Kidney capillary endothelial cell (primary cell): ENCODE data around the gene DNAH12.
"Not testable (repeated sequence)": the region's sequence is repeated elsewhere in the genome, so short reads cannot be mapped to it uniquely, and the experiment has no call there.

Experiments
- DNase-seq: peaks from one replicate; pipeline ENCODE4 v3.0.0-alpha.2; 2018; ENCODE audit warnings: low spot score

Gene DNAH12

DNA sequence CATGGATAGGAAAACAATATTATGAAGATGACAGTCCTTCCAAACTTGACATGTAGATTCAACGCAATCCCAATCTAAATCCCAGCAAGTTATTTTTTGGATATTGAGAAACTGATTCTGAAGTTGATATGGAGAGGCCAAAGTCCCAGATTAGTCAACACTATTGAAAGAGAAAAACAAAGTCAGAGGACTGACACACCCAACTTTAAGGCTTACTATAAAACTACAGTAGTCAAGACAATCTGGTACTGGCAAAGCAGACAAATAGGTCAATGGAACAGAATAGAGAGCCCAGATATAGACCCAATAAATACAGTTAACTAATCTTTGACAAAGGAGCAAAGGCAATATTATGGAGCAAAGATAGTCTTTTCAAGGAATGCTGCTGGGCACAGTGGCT is 132.4 kb downstream of the DNAH12 start:
- no peak for DNase-seq

DNA sequence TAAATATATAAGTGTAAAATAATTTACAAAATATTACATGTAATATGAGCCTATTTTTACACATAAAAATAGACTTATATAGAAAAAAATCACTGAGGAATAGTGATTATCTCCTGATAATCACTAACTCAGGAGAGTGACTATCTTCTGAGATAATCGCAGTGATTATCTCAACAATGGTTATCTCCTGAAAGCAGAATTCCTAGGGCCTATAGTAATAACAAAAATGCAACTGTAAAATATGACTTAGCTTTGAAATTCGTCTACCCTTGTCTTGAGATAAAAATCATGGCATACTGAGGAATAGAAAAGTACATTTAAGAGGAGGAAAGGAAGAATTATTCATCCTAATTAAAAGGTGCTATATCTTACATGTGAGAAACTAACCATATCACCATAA is 134.7 kb downstream of the DNAH12 start:
- no peak for DNase-seq

DNA sequence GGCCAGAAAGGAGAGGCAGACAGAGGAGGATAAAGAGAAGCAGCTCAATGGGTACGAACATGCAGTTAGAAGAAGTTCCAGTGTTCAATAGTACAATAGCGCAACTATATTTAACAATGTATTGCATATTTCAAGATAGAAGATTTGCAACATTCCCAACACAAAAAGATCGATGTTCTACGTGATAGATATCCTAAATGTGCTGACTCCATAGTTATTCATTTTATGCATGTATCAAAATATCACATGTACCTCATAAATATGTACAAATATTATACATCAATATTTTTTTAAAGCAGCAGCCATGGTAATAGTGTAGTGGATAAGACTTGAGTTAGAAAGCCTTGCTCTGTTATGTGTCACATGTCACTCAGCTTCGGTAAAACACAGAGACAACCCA is 141.5 kb downstream of the DNAH12 start:
- DNase-seq: no peak

DNA sequence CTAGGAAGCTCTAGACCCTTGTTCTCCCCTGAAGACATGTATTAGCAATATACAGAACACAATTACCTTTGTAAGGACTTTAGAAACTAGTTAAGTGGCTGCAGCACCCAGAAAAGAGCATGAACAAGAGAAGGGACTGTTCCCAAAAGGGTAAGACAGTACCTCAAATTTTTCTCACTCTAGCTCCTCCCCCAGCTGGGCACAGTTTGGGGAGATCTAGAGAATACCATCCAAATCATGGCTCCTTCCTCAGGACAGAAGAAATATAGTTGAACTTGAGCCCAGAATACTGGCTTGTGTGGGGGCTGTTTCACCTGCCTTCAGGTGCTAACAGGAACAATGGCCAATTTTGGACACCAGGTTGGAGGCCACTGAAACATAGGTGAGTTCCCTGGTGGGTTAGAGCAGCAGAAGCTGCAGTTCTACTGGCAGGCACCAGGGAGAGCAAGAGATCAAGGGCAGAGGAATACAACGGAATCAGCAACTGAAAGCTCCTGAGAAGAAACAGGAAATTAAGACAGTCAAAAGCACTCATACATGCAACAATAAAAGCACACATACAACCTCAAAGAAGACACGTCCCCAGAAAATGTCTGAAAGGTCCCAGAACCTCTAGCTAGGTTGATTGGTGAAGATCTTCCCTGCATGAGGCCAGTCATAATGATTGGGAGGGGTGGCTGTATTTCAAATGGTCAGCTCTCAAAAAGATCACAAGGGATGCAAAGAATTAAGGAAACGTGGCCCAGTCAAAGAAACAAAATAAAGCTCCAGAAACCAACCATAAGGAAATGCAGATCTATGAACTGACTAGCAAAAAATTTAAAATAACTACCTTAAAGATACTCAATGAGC is 146.7 kb downstream of the DNAH12 start:
- DNase-seq: peak; percentile 67

DNA sequence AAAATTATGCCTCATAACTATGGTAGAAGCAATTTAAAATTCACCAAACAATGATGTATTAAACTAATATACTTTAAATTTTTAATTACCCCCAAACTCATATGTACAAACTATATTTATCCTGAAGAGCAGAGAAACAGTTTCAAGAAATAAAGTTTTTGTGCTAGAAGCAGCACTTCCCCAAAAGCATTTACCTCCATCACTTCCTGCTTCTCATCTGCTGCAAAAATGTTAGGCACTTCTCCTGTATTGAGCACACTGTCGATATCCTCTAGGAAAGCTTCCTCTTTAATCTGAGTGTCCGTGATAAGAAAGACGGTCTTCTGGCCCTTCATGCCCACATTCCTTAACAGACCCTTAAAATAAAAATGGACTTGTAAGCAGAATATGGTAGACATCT is 150.2 kb downstream of the DNAH12 start:
- no peak for DNase-seq

DNA sequence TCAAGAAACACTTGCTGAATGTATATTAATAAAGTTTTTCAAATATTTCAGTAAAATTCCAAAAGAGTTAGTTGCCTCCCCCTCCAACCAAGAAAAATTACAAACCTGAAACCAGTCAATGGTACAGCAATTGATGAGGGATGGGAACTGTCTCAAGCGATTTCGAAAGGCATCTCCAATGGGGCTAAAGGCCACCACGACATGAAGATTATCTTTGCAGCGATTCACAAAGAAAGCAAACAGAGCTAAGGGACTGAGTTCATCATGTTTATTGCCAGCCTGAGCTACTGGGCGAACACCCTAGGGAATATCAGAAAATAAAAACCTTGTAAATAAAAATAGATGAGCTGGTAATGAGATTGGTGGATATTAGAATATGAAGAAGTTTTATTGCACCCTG is 152.4 kb downstream of the DNAH12 start:
- DNase-seq: no peak

DNA sequence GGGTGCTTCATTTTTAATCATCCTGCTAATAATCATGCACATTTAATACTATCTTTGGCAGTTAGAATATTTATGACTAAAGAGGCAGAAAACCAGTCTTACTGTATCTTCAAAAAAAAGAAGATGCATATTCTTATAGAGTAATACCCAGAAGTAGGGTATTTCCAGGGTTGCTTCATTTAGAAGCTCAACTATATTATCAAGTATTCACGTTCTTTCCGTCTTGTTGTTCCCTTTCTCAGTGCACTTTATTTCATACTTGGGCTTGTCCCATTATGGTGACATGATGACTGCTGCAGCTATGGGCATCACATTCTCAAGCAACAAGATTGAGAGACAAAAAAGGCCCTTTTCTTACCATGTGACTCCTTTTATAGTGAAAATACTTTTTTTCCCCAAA is 154.9 kb downstream of the DNAH12 start:
- no peak for DNase-seq

DNA sequence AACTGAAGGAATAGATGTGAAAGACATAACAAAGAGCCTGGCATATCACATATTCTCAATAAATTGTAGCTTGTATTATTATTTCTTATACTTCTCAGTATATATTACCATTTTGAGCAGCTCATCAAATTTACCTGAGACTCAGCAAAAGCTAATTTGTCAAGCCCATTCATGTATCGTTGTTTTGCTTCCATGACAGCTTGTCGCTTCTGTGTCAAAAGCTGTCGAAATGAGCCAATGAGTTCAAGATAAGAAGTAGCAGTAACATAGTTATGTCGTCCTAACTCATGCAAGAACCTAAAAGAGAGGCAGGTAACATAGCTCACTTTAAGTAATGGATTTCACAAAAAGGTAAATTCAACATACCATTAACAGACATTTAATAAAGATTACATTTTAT is 157.8 kb downstream of the DNAH12 start:
- no peak for DNase-seq

DNA sequence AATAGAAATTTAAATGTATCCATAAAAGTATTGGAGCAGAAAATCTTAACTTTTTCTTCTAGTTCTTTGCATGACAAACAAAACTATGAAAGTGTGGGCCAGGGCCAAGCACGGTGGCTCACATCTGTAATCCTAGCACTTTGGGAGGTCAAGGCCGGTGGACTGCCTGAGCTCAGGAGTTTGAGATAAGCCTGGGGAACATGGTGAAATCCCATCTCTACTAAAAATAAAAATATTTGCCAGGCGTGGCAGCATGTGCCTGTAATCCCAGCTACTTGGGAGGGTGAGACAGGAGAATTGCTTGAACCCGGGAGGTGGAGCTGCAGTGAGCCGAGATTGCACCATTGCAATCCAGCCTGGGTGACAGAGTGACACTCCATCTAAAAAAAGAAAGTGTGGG is 158.6 kb downstream of the DNAH12 start:
- no peak for DNase-seq

DNA sequence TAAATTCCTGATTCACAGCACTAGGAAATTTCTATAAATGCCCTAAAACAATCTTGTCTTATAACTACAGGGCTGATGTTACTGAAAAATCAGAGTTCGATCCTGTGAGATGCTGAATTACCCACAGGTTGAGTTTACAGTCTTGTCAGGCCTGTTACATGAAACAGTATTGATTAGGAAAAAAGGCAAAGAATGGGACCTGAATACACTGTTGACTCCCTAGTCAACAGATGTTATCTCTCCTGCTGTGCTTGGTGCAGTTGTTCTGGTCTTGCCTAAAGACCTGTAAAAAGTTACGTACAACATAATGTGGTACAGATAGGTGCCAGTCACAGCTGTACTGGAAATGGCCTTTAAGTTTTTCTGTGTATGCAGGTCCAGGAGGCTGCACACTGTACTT is 160.3 kb downstream of the DNAH12 start:
- DNase-seq: no peak

DNA sequence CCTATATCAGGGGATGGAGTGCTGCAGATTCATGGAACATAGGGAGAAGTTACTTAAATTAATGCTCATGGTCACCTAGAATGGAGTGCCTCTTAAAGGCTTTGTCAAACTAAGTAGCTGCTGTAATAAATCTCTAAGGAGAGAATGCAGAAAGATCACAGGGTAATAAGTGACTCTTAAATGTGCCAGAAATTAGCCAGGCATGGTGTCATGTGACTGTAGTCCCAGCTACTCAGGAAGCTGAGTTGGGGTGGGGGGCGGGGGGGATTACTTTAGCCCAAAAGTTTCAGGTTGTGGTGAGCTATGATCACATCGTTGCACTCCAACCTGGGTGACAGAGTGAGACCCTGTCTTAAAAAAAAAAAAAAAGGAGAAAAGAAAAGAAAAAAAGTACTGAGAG is 160.7 kb downstream of the DNAH12 start:
- DNase-seq: no peak

DNA sequence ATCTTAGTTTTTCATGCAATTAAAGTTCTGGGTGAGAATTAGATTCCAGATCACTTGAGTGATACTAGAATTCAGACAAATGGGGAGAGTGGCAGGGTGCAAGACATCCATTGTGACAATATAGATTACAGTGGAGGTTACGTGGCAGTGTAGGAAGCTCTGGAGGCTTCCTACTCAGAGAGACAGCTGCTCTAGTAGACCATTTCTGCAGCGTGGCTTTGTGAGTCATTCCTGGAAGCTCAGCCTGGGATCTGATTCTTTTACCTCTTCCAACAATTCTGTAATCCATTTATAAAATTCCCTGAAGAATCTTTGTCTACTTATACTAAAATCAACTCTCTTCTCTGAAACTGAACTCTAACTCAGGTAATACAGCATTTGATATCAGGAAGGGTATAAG is 161.2 kb downstream of the DNAH12 start:
- DNase-seq: no peak

DNA sequence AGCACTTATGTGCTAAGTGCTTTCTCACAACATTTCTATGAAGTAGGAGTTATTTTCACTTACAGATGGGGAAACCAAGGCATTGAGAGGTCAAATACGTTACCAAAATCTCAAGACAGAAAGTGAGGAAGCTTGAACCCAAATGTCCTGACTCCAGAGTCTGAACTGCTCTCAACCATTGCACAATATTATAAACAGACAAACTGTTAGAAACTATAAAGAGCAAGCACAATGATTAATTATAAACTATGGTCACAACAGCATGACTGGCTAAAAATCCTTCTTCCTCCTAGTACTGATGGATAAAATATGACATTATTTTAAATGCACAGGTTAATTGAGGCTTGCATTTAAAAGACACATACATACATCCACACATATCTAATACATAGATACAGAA is 173.8 kb downstream of the DNAH12 start:
- no peak for DNase-seq

DNA sequence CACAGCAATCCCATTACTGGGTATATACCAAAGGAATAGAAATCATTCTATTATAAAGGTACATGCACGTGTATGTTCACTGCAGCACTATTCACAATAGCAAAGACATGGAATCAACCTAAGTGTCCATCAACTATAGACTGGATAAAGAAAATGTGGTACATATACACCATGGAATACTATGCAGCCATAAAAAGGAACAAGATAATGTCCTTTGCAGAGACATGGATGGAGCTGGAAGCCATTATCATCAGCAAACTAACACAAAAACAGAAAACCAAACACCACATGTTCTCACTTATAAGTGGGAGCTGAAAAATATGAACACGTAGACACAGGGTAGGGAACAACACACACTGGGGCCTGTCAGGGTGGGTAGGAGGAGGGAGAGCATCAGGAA is 179.1 kb downstream of the DNAH12 start:
- not testable (repeated sequence) for DNase-seq

DNA sequence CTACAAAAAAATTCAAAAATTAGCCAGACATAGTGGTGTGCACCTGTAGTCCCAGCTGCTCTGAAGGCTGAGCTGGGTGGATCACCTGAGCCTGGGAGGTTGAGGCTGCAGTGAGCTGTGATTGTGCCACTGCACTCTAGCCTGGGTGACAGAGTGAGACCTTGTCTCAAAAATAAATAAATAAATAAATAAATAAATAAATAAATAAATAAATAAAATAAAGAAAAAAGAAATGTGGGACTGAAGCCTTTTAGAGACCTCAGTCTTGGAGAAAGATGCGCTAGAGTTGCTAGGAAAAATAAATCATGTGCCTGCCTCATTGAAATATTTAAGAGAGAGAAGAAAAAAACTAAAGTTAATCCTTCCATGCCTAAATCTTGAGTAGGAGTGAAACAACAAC is 187.9 kb downstream of the DNAH12 start:
- not testable (repeated sequence) for DNase-seq

DNA sequence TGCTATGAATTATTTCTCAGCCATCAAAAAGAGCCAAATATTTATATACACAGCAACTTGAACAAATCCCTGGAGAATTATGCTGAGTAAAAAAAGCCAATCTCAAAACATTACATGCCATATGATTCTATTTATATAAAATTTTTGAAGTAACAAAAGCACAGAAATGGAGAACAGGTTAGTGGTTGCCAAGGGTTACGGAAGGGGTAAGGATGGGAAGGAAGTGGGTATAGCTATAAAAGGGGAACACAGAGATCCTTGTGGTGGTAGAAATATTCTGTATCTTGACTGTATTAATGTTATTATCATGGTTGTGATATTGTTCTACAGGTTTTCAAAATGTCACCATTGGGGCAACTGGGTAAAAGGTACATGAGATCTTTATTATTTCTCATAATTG is 189.4 kb downstream of the DNAH12 start:
- no peak for DNase-seq

DNA sequence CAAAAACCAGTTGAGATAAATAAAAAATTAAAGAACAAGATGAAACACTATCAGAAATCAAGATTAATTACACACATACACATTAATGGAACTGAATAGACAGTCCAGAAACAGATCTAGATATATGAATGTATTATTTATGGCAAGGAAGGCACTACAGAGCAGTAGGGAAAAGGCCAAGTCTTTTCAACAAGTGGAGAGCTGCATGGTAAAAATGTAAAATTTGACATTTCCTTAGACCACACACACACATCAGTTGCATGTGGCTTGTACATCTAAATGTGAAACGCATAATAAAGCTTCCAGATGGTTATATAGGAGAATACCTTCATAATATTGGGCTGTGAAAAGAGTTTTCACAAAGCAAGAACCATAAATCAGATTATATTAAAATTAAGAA is 193.9 kb downstream of the DNAH12 start:
- no peak for DNase-seq

DNA sequence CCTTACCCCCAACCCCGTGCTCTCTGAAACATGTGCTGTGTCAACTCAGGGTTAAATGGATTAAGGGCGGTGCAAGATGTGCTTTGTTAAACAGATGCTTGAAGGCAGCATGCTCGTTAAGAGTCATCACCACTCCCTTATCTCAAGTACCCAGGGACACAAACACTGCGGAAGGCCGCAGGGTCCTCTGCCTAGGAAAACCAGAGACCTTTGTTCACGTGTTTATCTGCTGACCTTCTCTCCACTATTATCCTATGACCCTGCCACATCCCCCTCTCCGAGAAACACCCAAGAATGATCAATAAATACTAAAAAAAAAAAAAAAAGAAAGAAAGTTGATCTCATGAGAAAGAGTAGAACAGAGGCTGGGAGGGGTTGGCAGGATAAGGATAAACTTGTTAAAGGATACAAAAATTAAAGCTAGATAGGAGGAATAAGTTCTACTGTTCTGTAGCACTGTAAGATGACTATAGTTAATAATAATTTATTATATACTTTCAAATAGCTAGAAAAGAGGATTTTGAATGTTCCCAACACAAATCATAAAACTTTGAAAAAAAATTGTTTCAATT is 205.0 kb downstream of the DNAH12 start:
- not testable (repeated sequence) for DNase-seq

DNA sequence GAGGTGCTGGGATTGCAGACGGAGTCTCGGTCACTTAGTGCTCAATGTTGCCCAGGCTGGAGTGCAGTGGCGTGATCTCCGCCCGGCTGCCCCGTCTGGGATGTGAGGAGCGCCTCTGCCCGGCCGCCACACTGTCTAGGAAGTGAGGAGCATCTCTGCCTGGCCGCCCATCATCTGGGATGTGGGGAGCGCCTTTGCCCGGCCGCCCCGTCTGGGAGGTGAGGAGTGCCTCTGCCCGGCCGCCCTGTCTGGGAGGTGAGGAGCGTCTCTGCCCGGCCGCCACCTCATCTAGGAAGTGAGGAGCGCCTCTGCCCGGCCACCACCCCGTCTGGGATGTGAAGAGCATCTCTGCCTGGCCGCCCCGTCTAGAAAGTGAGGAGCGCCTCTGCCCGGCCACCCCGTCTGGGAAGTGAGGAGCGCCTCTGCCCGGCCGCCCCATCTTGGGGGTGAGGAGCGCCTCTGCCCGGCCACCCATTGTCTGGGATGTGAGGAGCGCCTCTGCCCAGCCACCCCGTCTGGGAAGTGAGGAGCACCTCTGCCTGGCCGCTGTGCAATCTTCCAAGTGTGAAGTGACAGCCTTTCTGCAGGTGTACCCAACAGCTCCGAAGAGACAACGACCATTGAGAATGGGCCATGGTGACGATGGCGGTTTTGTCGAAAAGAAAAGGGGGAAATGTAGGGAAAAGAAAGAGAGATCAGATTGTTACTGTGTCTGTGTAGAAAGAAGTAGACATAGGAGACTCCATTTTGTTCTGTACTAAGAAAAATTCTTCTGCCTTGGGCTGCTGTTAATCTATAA is 205.7 kb downstream of the DNAH12 start:
- not testable (repeated sequence) for DNase-seq

DNA sequence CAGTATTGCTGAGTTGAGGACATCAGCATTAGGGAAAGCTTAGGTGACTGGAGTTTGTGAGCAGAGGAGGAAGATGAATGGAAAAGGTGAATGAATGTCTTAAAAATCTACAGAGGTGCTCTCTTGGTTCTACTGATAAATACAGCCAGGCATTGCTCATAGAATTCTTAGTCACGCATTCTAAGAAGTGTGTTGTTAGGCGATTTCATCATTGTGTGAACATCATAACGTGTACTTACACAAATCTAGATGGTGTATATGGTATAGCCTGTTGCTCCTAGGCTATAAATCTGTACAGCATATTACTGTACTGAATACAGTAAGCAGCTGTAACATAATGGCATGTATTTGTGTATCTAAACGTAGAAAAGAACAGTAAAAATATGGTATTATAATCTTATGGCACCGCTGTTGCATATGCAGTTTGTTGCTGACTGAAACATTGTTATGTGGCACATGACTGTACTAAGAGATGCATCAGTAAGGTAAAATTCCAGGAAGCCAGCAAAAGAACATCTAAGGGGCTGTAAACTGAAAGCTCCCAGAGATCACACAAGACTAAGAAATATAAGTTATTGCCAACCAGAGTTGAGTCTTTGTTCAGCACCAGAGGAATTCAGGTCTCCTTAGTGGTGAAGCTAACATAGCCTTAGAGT is 208.7 kb downstream of the DNAH12 start:
- no peak for DNase-seq

DNA sequence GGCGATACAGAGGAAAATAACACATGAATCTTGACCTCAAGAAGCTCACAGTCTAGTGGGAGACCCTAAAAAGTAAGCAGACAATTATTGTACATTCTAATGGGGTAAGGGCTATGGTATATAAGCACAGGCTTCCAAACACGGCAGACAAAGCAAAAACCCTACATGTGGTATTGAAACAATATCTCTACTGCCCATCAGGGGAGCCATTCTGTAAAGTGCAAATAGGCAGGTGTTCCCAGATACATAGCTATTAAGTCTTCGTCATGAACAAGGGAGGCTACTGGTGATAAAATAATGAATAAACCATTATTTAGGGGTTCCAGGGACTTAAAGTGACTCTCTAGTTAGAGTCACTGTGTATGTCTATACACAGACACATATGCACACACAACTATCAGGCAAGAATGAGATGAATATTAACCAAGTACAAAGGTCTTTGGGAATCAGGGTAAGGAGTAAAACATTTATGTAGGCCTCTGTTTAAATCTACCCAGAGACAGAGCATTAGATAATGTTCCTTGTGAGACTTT is 213.0 kb downstream of the DNAH12 start:
- no peak for DNase-seq

DNA sequence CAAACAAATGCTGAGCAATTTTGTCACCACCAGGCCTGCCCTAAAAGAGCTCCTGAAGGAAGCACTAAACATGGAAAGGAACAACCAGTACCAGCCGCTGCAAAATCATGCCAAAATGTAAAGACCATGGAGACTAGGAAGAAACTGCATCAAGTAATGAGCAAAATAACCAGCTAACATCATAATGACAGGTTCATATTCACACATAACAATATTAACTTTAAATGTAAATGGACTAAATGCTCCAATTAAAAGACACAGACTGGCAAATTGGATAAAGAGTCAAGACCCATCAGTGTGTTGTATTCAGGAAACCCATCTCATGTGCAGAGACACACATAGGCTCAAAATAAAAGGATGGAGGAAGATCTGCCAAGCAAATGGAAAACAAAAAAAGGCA is 217.6 kb downstream of the DNAH12 start:
- DNase-seq: not testable (repeated sequence)
